Epithelial cell of esophagus (primary cell): Measurements from ENCODE around the gene PIK3CG.
A peak's percentile ranks its signal among the peaks of the same experiment; 100 is the strongest.

ENCODE experiments used
- DNase-seq: peaks from one replicate; pipeline ENCODE4 v3.0.0; 2010; ENCODE audit warnings: low read depth
- H3K4me3 ChIP-seq: 2 replicates; pipeline ENCODE4 v1.5.1; 2011; ENCODE audit warnings: mild to moderate bottlenecking, low read length, control low read depth
- CTCF ChIP-seq: IDR thresholded peaks from 2 replicates; pipeline ENCODE4 v1.5.1; 2011; ENCODE audit warnings: low read depth, mild to moderate bottlenecking, low read length, control low read depth, inconsistent platforms; ENCODE audit not compliant: insufficient read depth; ENCODE audit errors: missing control alignments

Gene PIK3CG

GRCh38 chr7:106865130-106866041 lies at the start of gene PIK3CG:
Gene PIK3CG, plus strand, starts transcription at chr7:106865282. Its CDS starts 2,280 bp downstream, at chr7:106867562.
- no peak for DNase-seq
- TF ChIP-seq CTCF: no peak
- no peak within 1 kb of the TSS for H3K4me3 ChIP-seq

GRCh38 chr7:106817098-106817497 lies 48.0 kb upstream of the PIK3CG start:
- TF ChIP-seq CTCF: no peak
- no peak overlapping the region for H3K4me3 ChIP-seq
- DNase-seq: no peak

GRCh38 chr7:106818736-106819135 lies 46.3 kb upstream of the PIK3CG start:
- H3K4me3 ChIP-seq: no peak overlapping the region
- DNase-seq: no peak
- TF ChIP-seq CTCF: no peak

GRCh38 chr7:106819546-106819945 lies 45.5 kb upstream of the PIK3CG start:
- no peak for DNase-seq
- no peak overlapping the region for H3K4me3 ChIP-seq
- TF ChIP-seq CTCF: no peak

GRCh38 chr7:106820321-106821217 lies 44.5 kb upstream of the PIK3CG start:
- TF ChIP-seq CTCF: no peak
- no peak for DNase-seq

GRCh38 chr7:106823631-106824030 lies 41.5 kb upstream of the PIK3CG start:
- DNase-seq: peak; percentile 7

More at GRCh38 chr7:106820321-106821217, 44.5 kb upstream of the PIK3CG start:
- no peak overlapping the region for H3K4me3 ChIP-seq

More at GRCh38 chr7:106823631-106824030, 41.5 kb upstream of the PIK3CG start:
- TF ChIP-seq CTCF: no peak
- H3K4me3 ChIP-seq: no peak overlapping the region
